K562 (cell line): ENCODE measurements around the gene RNF41. TPM values are rescaled to one million over a fixed set of nuclear protein-coding genes. Genes with fewer than 3 reads are reported as not detected.
A peak's percentile ranks its signal among the peaks of the same experiment; 100 is the strongest.

Experiments used
- ATAC-seq: fragments of 200-7000 bp; cut with Tn5 transposase; 3 replicates; pipeline ENCODE4 v1.9.1; 2020; ENCODE audit warnings: moderate library complexity
- BruUV-seq: library from RNA; stranded (reverse); fragments of 400-500 nt; replicated peaks from 2 replicates; lab custom pipeline; 2021; lab: Mats Ljungman, UMichigan
- CTCF ChIA-PET: fragments of 300-600 bp; formaldehyde crosslinking; extraction: SDS; loops from one replicate; lab custom pipeline; 2021; ENCODE audit warnings: low intra/inter-chr PET ratio; lab: Yijun Ruan, JAX
- POLR2A ChIA-PET: fragments of 300-600, 350-650 bp; sonication (Branson Sonifier 250); formaldehyde crosslinking; extraction: SDS; loops from one replicate; lab custom pipeline; 2021; ENCODE audit warnings: antibody characterized with exemption, inconsistent platforms; lab: Yijun Ruan, JAX
- DNase-seq, 4 experiments: peaks; one replicate each; pipeline versions ENCODE4 v3.0.0 to v3.0.0-alpha.2; 2011 to 2018; ENCODE audit warnings: low spot score in 3 of 4, mixed read lengths in 3 of 4; ENCODE audit errors: extremely low read depth in 1 of 4
- FAIRE-seq: peaks from 2 replicates; lab custom pipeline; 2011; peaks lifted over from hg19 to GRCh38; lab: Jason Lieb, UNC
- H2AFZ ChIP-seq: 2 replicates; pipeline ENCODE4 v1.6.0; 2011; ENCODE audit warnings: low read depth, low read length, control low read depth, inconsistent platforms
- H3K27ac ChIP-seq: fragments of 200-600 bp; 3 replicates; pipeline ENCODE4 v1.8.0; 2011; ENCODE audit warnings: low read depth, mild to moderate bottlenecking, control low read depth, inconsistent platforms, low read length, moderate library complexity, mixed read lengths; ENCODE audit errors: extremely low read depth
- H3K27me3 ChIP-seq, 2 experiments: fragments of 300-600 bp in 1 of 2; 2 replicates in 1 of 2; 3 replicates in 1 of 2; pipeline versions ENCODE4 v1.6.0 to v1.8.0; 2011; ENCODE audit warnings: inconsistent platforms in 2 of 2, low read length in 2 of 2, mild to moderate bottlenecking in 1 of 2, mixed read lengths in 1 of 2, moderate library complexity in 1 of 2; ENCODE audit not compliant: control insufficient read depth in 2 of 2, insufficient read depth in 2 of 2
- H3K36me3 ChIP-seq: fragments of 300-600 bp; 3 replicates; pipeline ENCODE4 v1.8.0; 2011; ENCODE audit warnings: mild to moderate bottlenecking, low read length, inconsistent platforms; ENCODE audit not compliant: control insufficient read depth, insufficient read depth
- H3K4me1 ChIP-seq, 2 experiments: fragments of 200-600 bp in 1 of 2; replicated peaks in 1 of 2; 2 replicates in 1 of 2; 3 replicates in 1 of 2; pipeline versions ENCODE4 v1.5.1 to v1.8.0; 2011; ENCODE audit warnings: inconsistent platforms in 2 of 2, low read length in 2 of 2, mild to moderate bottlenecking in 1 of 2, mixed read lengths in 1 of 2, moderate library complexity in 1 of 2; ENCODE audit not compliant: control insufficient read depth in 2 of 2, insufficient read depth in 2 of 2
- H3K4me2 ChIP-seq: 2 replicates; pipeline ENCODE4 v1.6.1; 2011; ENCODE audit warnings: low read length, control low read depth, inconsistent platforms, mixed read lengths; ENCODE audit not compliant: insufficient read depth
- H3K4me3 ChIP-seq: fragments of 200-600 bp; sonication (generic), shearing (Covaris generic); 2 replicates; pipeline ENCODE4 v1.5.1; 2016; ENCODE audit warnings: control low read depth, inconsistent platforms
- H3K79me2 ChIP-seq: fragments of 200-600 bp; 3 replicates; pipeline ENCODE4 v1.8.0; 2011; ENCODE audit warnings: low read length, inconsistent platforms; ENCODE audit not compliant: control insufficient read depth, insufficient read depth
- H3K9ac ChIP-seq, 2 experiments: 2 replicates each; pipeline versions ENCODE4 v1.6.0 to v1.6.1; 2011; ENCODE audit warnings: low read depth in 2 of 2, low read length in 2 of 2, control low read depth in 1 of 2, inconsistent platforms in 1 of 2, mild to moderate bottlenecking in 1 of 2, mixed read lengths in 1 of 2; ENCODE audit not compliant: insufficient read depth in 1 of 2
- H3K9me1 ChIP-seq: one replicate; pipeline ENCODE4 v1.6.0; 2011; ENCODE audit warnings: inconsistent platforms, mild to moderate bottlenecking, low read length, moderate library complexity; ENCODE audit not compliant: control insufficient read depth, insufficient read depth
- H3K9me3 ChIP-seq: replicated peaks from 2 replicates; pipeline ENCODE4 v1.5.1; 2011; ENCODE audit warnings: low read depth, low read length, inconsistent platforms; ENCODE audit not compliant: control insufficient read depth, insufficient read depth
- H4K20me1 ChIP-seq: replicated peaks from 2 replicates; pipeline ENCODE4 v1.6.1; 2011; ENCODE audit warnings: low read length, inconsistent platforms, mixed read lengths; ENCODE audit not compliant: control insufficient read depth, insufficient read depth
- C11orf30 ChIP-seq: fragments of 450-650 bp; IDR thresholded peaks from 2 replicates; pipeline ENCODE4 v1.6.1; 2016; ENCODE audit warnings: low read depth, mild to moderate bottlenecking
- MAZ ChIP-seq, 2 experiments: fragments of 450-650 bp in 1 of 2; sonication (generic) in 1 of 2; formaldehyde crosslinking; IDR thresholded peaks in 1 of 2; conservative IDR thresholded peaks in 1 of 2; 2 replicates each; pipeline versions ENCODE4 v1.4.0 to v1.5.0; 2020; ENCODE audit warnings: mild to moderate bottlenecking in 1 of 2, missing genetic modification reagents in 1 of 2
- OTX1 ChIP-seq: fragments of 450-650 bp; formaldehyde crosslinking; IDR thresholded peaks from 2 replicates; pipeline ENCODE4 v1.4.0; 2022; ENCODE audit warnings: mild to moderate bottlenecking
- POLR2AphosphoS5 ChIP-seq: IDR thresholded peaks from 2 replicates; pipeline ENCODE4 v1.6.1; 2011; ENCODE audit warnings: mild to moderate bottlenecking, low read depth, low read length, moderate library complexity; ENCODE audit not compliant: control insufficient read depth, insufficient read depth
- SMARCA4 ChIP-seq: fragments of 450-650 bp; IDR thresholded peaks from 2 replicates; pipeline ENCODE4 v1.6.1; 2016
- WGBS: fragments of 100-300 bp; shearing (Covaris generic); methylation state at CpG from one replicate; pipeline ENCODE4 v1.1.6; 2016; ENCODE audit warnings: low coverage, mixed read lengths; ENCODE audit not compliant: insufficient coverage; ENCODE audit errors: missing lambda C conversion rate; 5-methylcytosine and 5-hydroxymethylcytosine counted together
- in situ Hi-C: fragments of 300-500 bp; cut with MboI; formaldehyde crosslinking; loops from 4 replicates; pipeline ENCODE4 v1.15.0; 2018; ENCODE audit warnings: inconsistent platforms, mixed read lengths
- intact Hi-C: fragments of 100-400 bp; cut with micrococcal nuclease; formaldehyde crosslinking; loops from 2 replicates; pipeline ENCODE4 v1.14.2; 2022
- polyA plus RNA-seq, 8 experiments: library from polyadenylated mRNA; depleted of rRNA in 4 of 8; stranded (reverse) in 5 of 8; unstranded in 3 of 8; fragments of >200 nt; fragmentation: Nextera tagmentation in 2 of 8; fragmentation: Illumina TruSeq in 1 of 8; extraction: Ambion mirVana in 2 of 8; extraction: Trizol in 1 of 8; gene quantifications; 2 replicates each; pipeline versions ENCODE4 v1.2.1 to v1.2.3, GENCODE V29; 2011 to 2014; ENCODE audit warnings: inconsistent platforms in 1 of 8, missing spikeins in 1 of 8
- total RNA-seq, 7 experiments: library from RNA; depleted of rRNA in 6 of 7; stranded (reverse); fragments of >200 nt in 6 of 7; fragmentation: Illumina TruSeq in 2 of 7; extraction: Trizol in 2 of 7; gene quantifications; 2 replicates each; pipeline versions ENCODE4 v1.2.1 to v1.2.3, GENCODE V29; 2011 to 2021; ENCODE audit warnings: low replicate concordance in 1 of 7
- TF ChIP-seq, protein P1 (sequence below), 3 experiments: fragments of 200-800 bp in 1 of 3; fragments of 250-450 bp in 1 of 3; fragments of 450-650 bp in 1 of 3; sonication (Bioruptor Pico) in 1 of 3; sonication (Bioruptor generic) in 1 of 3; formaldehyde crosslinking in 1 of 3; IDR thresholded peaks; 2 replicates each; pipeline versions ENCODE4 v1.6.1 to v1.8.0; 2016 to 2022; ENCODE audit warnings: mild to moderate bottlenecking in 2 of 3, missing genetic modification characterization in 2 of 3, missing compliant biosample characterization in 1 of 3, moderate library complexity in 1 of 3
- TF ChIP-seq, protein P2 (sequence below): fragments of 450-650 bp; IDR thresholded peaks from 2 replicates; pipeline ENCODE4 v1.6.1; 2018; ENCODE audit not compliant: partially characterized antibody
- TF ChIP-seq, protein P3 (sequence below): fragments of 200-800 bp; sonication (Bioruptor generic); IDR thresholded peaks from 2 replicates; pipeline ENCODE4 v1.6.1; 2017; ENCODE audit warnings: missing genetic modification characterization, missing compliant biosample characterization
- TF ChIP-seq, protein P4 (sequence below): fragments of 450-650 bp; conservative IDR thresholded peaks from 2 replicates; pipeline ENCODE4 v1.6.1; 2016; ENCODE audit warnings: missing genetic modification characterization, low read depth, mild to moderate bottlenecking, missing compliant biosample characterization, moderate library complexity

Gene RNF41
- total and polyA plus RNA-seq, 9 of the 15 experiments (the other 6 are each of a cell fraction or from before 2014, with no cell fraction given), result 28.2 to 46.8 (median 33.8) TPM

DNA sequence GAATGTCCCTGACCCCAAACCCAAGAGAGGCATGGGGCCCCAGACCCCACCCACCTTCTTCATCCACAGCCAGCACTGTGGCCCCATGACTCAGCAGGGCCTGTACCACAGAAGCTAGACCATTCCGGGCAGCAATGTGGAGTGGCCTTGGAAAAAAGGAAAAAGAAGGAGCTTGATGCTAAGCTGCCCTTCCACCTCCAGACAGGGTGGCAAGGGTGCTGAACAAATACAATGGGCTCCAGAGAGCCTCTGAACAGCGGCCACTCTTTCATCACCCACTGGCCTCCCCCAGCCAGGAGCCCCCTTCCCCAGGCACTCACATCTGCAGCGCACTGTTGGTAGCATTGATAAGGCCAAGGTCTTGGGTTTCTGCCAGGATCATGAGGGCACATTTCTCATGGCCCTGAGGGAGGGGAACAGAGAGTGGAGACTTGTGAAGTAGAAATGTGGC lies 22.0 kb upstream of the RNF41 start:
- POLR2A ChIA-PET, result interaction anchor here (0.6 to 1.4 kb wide), 8 partner anchors 8 to 148 kb away, joined by 3 to 6 read pairs (median 3); partner anchors contain the start of gene SMARCC2
- FAIRE-seq (peak; percentile 70), ATAC-seq (peak; percentile 73), DNase-seq (peak; percentile 65 to 70 (median 68))
- Histone ChIP-seq H3K79me2 (no peaks in the 10 kb centered on the region), H3K4me1 (peaks cover 30 to 34% of the 10 kb centered on the region in 2 experiments), H3K9me1 (no peaks in the 10 kb centered on the region), H3K9me3 (no peaks in the 10 kb centered on the region), H4K20me1 (no peaks in the 10 kb centered on the region), H3K4me3 (no peak overlapping the region), H3K27ac (peak overlapping the region; percentile 55; the same call in 2 of the 3 replicates), H3K9ac (peak overlapping the region; percentile 11 to 73), H3K27me3 (no peaks in the 10 kb centered on the region), H3K4me2 (peak overlapping the region; percentile 38), H2AFZ (no peak overlapping the region), H3K36me3 (peaks cover 89% of the 10 kb centered on the region; the same call in 2 of the 3 replicates)
- intact Hi-C loops (no loop called here), in situ Hi-C loops (no loop called here)
- no TSS peak for BruUV-seq
- 10% methylated on average over 3 of the region's 3 CpGs for WGBS
- CTCF ChIA-PET, result no interaction called here
- TF ChIP-seq SMARCA4 (peak; percentile 45; the same call in 1 of the 2 replicates), C11orf30 (peak; percentile 72), POLR2AphosphoS5 (0 out of 2 replicates have a peak, but pooled peaks have one; percentile 22), OTX1 (CRISPR knock-in tag) (no peak), MAZ (CRISPR knock-in tag; conservative IDR thresholded peaks at IDR 0.05 in 1 of 2, IDR thresholded peaks at IDR 0.05 in 1 of 2) (peak in 1 of 2 experiments; percentile 31; a peak in 1 of 4 replicates)
- TF ChIP-seq, protein P1, sequence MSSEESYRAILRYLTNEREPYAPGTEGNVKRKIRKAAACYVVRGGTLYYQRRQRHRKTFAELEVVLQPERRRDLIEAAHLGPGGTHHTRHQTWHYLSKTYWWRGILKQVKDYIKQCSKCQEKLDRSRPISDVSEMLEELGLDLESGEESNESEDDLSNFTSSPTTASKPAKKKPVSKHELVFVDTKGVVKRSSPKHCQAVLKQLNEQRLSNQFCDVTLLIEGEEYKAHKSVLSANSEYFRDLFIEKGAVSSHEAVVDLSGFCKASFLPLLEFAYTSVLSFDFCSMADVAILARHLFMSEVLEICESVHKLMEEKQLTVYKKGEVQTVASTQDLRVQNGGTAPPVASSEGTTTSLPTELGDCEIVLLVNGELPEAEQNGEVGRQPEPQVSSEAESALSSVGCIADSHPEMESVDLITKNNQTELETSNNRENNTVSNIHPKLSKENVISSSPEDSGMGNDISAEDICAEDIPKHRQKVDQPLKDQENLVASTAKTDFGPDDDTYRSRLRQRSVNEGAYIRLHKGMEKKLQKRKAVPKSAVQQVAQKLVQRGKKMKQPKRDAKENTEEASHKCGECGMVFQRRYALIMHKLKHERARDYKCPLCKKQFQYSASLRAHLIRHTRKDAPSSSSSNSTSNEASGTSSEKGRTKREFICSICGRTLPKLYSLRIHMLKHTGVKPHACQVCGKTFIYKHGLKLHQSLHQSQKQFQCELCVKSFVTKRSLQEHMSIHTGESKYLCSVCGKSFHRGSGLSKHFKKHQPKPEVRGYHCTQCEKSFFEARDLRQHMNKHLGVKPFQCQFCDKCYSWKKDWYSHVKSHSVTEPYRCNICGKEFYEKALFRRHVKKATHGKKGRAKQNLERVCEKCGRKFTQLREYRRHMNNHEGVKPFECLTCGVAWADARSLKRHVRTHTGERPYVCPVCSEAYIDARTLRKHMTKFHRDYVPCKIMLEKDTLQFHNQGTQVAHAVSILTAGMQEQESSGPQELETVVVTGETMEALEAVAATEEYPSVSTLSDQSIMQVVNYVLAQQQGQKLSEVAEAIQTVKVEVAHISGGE (CRISPR knock-in tag; IDR thresholded peaks at IDR 0.05), result peak in 1 of 3 experiments; percentile 56; a peak in 2 of 6 replicates
- TF ChIP-seq, protein P2, sequence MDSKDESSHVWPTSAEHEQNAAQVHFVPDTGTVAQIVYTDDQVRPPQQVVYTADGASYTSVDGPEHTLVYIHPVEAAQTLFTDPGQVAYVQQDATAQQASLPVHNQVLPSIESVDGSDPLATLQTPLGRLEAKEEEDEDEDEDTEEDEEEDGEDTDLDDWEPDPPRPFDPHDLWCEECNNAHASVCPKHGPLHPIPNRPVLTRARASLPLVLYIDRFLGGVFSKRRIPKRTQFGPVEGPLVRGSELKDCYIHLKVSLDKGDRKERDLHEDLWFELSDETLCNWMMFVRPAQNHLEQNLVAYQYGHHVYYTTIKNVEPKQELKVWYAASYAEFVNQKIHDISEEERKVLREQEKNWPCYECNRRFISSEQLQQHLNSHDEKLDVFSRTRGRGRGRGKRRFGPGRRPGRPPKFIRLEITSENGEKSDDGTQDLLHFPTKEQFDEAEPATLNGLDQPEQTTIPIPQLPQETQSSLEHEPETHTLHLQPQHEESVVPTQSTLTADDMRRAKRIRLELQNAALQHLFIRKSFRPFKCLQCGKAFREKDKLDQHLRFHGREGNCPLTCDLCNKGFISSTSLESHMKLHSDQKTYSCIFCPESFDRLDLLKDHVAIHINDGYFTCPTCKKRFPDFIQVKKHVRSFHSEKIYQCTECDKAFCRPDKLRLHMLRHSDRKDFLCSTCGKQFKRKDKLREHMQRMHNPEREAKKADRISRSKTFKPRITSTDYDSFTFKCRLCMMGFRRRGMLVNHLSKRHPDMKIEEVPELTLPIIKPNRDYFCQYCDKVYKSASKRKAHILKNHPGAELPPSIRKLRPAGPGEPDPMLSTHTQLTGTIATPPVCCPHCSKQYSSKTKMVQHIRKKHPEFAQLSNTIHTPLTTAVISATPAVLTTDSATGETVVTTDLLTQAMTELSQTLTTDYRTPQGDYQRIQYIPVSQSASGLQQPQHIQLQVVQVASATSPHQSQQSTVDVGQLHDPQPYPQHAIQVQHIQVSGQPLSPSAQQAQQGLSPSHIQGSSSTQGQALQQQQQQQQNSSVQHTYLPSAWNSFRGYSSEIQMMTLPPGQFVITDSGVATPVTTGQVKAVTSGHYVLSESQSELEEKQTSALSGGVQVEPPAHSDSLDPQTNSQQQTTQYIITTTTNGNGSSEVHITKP, result peak; percentile 87
- TF ChIP-seq, protein P3, sequence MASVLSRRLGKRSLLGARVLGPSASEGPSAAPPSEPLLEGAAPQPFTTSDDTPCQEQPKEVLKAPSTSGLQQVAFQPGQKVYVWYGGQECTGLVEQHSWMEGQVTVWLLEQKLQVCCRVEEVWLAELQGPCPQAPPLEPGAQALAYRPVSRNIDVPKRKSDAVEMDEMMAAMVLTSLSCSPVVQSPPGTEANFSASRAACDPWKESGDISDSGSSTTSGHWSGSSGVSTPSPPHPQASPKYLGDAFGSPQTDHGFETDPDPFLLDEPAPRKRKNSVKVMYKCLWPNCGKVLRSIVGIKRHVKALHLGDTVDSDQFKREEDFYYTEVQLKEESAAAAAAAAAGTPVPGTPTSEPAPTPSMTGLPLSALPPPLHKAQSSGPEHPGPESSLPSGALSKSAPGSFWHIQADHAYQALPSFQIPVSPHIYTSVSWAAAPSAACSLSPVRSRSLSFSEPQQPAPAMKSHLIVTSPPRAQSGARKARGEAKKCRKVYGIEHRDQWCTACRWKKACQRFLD (CRISPR knock-in tag), result peak; percentile 88
- TF ChIP-seq, protein P4, sequence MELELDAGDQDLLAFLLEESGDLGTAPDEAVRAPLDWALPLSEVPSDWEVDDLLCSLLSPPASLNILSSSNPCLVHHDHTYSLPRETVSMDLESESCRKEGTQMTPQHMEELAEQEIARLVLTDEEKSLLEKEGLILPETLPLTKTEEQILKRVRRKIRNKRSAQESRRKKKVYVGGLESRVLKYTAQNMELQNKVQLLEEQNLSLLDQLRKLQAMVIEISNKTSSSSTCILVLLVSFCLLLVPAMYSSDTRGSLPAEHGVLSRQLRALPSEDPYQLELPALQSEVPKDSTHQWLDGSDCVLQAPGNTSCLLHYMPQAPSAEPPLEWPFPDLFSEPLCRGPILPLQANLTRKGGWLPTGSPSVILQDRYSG (tag), result peak; percentile 67; the same call in 1 of the 2 replicates
